GM19193 (cell line): ENCODE measurements around the gene CPNE5.

Source experiments
- POLR2A ChIP-seq: IDR thresholded peaks from 4 replicates; pipeline ENCODE4 v1.6.1; 2011; ENCODE audit not compliant: insufficient read depth, insufficient read length; ENCODE audit errors: extremely low read depth

CPNE5 gene

GRCh38 chr6:36749829-36750489 lies 89.3 kb downstream of the CPNE5 start:
- TF ChIP-seq POLR2A: no peak

GRCh38 chr6:36746251-36746650 lies 93.0 kb downstream of the CPNE5 start:
- no peak for TF ChIP-seq POLR2A

- TF ChIP-seq POLR2A: no peak
Observed at GRCh38 chr6:36745836-36746235, 93.4 kb downstream of the CPNE5 start.

GRCh38 chr6:36745283-36745682 lies 94.0 kb downstream of the CPNE5 start:
- no peak for TF ChIP-seq POLR2A

- no peak for TF ChIP-seq POLR2A
Observed at GRCh38 chr6:36744304-36744673, 95.0 kb downstream of the CPNE5 start.

GRCh38 chr6:36743538-36744303 lies 95.5 kb downstream of the CPNE5 start:
- TF ChIP-seq POLR2A: no peak

- no peak for TF ChIP-seq POLR2A
Observed at GRCh38 chr6:36743032-36743431, 96.2 kb downstream of the CPNE5 start.

GRCh38 chr6:36742146-36742545 lies 97.1 kb downstream of the CPNE5 start:
- no peak for TF ChIP-seq POLR2A

GRCh38 chr6:36740818-36741179 lies 98.4 kb downstream of the CPNE5 start:
- TF ChIP-seq POLR2A: no peak

GRCh38 chr6:36739947-36740817 lies 99.1 kb downstream of the CPNE5 start:
- no peak for TF ChIP-seq POLR2A

- TF ChIP-seq POLR2A: no peak
Observed at GRCh38 chr6:36738108-36738507, 101.1 kb downstream of the CPNE5 start.

- no peak for TF ChIP-seq POLR2A
Observed at GRCh38 chr6:36737043-36737785, 102.0 kb downstream of the CPNE5 start.

GRCh38 chr6:36735110-36736071 lies 103.9 kb downstream of the CPNE5 start:
- no peak for TF ChIP-seq POLR2A
